ENCODE measurements around the gene MMS19.

DNA sequence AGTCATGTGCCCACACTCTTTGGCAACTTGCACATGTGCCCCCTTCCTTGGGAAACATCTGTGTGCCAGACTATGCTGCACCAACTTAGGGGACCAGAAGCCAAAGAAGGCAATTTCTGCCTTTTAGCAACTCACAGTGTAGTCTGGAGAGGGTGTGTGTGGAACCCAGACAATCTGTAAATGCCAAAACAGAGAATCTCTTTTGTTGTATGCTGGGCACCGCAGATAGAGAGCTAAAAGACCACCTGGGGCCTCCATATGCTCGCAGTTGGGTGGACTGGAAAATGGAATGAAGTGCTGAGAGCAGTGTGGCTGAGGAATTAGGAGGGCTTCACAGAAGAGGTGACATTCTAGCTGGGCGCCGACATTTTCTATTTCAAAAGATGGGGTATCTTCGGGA, 26.9 kb upstream of the MMS19 start:
- TF ChIP-seq, protein P1, sequence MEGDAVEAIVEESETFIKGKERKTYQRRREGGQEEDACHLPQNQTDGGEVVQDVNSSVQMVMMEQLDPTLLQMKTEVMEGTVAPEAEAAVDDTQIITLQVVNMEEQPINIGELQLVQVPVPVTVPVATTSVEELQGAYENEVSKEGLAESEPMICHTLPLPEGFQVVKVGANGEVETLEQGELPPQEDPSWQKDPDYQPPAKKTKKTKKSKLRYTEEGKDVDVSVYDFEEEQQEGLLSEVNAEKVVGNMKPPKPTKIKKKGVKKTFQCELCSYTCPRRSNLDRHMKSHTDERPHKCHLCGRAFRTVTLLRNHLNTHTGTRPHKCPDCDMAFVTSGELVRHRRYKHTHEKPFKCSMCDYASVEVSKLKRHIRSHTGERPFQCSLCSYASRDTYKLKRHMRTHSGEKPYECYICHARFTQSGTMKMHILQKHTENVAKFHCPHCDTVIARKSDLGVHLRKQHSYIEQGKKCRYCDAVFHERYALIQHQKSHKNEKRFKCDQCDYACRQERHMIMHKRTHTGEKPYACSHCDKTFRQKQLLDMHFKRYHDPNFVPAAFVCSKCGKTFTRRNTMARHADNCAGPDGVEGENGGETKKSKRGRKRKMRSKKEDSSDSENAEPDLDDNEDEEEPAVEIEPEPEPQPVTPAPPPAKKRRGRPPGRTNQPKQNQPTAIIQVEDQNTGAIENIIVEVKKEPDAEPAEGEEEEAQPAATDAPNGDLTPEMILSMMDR (conservative IDR thresholded peaks at IDR 0.05; ENCODE audit: low read depth, low read length), result no peak
- no peak for TF ChIP-seq EZH2 (IDR thresholded peaks at IDR 0.05; ENCODE audit: borderline replicate concordance, low read depth, low read length, poor library complexity, severe bottlenecking)

Data from A673 (cell line).